ENCODE measurements around the gene CIZ1. TPM values are rescaled to one million over a fixed set of nuclear protein-coding genes. Genes with fewer than 3 reads are reported as not detected.

Gene CIZ1
- total and polyA plus RNA-seq, 2 of the 13 experiments (the other 11 are each of a cell fraction or from before 2014, with no cell fraction given), result 30.6 to 50.3 TPM

GRCh38 chr9:128185979-128186965 lies 5.1 kb downstream of the CIZ1 start:
- in situ Hi-C loops (cut with HindIII; ENCODE audit: extremely low pct_ligation_motif_present, low pct_unique_long_range_greater_than_20kb), result no loop called here
- H3K36me3 ChIP-seq (replicated peaks in 1 of 2; ENCODE audit: control insufficient read depth in 1 of 2, insufficient read depth in 2 of 2, low read length in 2 of 2), result peaks cover 6 to 39% of the 10 kb centered on the region in 2 experiments; a peak in 4 of 5 replicates
- ChIA-PET POLR2A (no interaction called here), CTCF (ENCODE audit: low intra/inter-chr PET ratio, low total read pairs) (no interaction called here)
- no TSS peak for BruUV-seq (replicated peaks)
- FAIRE-seq (no peak), ATAC-seq (no peak), DNase-seq (ENCODE audit: low spot score) (no peak)
- no peak overlapping the region for H3K4me2 ChIP-seq (ENCODE audit: low read depth, low read length)
- intact Hi-C loops (cut with micrococcal nuclease; ENCODE audit: unreplicated experiment), result no loop called here
- H3K4me1 ChIP-seq (ENCODE audit: insufficient read depth, low read length), result peaks cover 11% of the 10 kb centered on the region
- WGBS (ENCODE audit: low lambda C conversion rate), result 95% methylated on average over 10 of the region's 11 CpGs
- TF ChIP-seq NBN (conservative IDR thresholded peaks at IDR 0.05) (no peak), ZNF326 (CRISPR knock-in tag; IDR thresholded peaks at IDR 0.05; ENCODE audit: borderline replicate concordance) (no peak), SP2 (CRISPR knock-in tag; IDR thresholded peaks at IDR 0.05) (no peak), TOPORS (CRISPR knock-in tag; IDR thresholded peaks at IDR 0.05) (no peak), GMEB2 (CRISPR knock-in tag; IDR thresholded peaks at IDR 0.05; ENCODE audit: low read depth) (no peak), THRA (CRISPR knock-in tag; IDR thresholded peaks at IDR 0.05; ENCODE audit: borderline replicate concordance) (no peak), YEATS2 (CRISPR knock-in tag; IDR thresholded peaks at IDR 0.05; ENCODE audit: borderline replicate concordance) (no peak)
- TF ChIP-seq, protein P1, sequence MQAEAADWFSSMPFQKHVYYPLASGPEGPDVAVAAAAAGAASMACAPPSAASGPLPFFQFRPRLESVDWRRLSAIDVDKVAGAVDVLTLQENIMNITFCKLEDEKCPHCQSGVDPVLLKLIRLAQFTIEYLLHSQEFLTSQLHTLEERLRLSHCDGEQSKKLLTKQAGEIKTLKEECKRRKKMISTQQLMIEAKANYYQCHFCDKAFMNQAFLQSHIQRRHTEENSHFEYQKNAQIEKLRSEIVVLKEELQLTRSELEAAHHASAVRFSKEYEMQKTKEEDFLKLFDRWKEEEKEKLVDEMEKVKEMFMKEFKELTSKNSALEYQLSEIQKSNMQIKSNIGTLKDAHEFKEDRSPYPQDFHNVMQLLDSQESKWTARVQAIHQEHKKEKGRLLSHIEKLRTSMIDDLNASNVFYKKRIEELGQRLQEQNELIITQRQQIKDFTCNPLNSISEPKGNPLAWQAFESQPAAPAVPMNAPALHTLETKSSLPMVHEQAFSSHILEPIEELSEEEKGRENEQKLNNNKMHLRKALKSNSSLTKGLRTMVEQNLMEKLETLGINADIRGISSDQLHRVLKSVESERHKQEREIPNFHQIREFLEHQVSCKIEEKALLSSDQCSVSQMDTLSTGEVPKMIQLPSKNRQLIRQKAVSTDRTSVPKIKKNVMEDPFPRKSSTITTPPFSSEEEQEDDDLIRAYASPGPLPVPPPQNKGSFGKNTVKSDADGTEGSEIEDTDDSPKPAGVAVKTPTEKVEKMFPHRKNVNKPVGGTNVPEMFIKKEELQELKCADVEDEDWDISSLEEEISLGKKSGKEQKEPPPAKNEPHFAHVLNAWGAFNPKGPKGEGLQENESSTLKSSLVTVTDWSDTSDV (CRISPR knock-in tag; IDR thresholded peaks at IDR 0.05), result no peak
- TF ChIP-seq, protein P2, sequence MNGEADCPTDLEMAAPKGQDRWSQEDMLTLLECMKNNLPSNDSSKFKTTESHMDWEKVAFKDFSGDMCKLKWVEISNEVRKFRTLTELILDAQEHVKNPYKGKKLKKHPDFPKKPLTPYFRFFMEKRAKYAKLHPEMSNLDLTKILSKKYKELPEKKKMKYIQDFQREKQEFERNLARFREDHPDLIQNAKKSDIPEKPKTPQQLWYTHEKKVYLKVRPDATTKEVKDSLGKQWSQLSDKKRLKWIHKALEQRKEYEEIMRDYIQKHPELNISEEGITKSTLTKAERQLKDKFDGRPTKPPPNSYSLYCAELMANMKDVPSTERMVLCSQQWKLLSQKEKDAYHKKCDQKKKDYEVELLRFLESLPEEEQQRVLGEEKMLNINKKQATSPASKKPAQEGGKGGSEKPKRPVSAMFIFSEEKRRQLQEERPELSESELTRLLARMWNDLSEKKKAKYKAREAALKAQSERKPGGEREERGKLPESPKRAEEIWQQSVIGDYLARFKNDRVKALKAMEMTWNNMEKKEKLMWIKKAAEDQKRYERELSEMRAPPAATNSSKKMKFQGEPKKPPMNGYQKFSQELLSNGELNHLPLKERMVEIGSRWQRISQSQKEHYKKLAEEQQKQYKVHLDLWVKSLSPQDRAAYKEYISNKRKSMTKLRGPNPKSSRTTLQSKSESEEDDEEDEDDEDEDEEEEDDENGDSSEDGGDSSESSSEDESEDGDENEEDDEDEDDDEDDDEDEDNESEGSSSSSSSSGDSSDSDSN (CRISPR knock-in tag; IDR thresholded peaks at IDR 0.05), result no peak
- TF ChIP-seq, protein P3, sequence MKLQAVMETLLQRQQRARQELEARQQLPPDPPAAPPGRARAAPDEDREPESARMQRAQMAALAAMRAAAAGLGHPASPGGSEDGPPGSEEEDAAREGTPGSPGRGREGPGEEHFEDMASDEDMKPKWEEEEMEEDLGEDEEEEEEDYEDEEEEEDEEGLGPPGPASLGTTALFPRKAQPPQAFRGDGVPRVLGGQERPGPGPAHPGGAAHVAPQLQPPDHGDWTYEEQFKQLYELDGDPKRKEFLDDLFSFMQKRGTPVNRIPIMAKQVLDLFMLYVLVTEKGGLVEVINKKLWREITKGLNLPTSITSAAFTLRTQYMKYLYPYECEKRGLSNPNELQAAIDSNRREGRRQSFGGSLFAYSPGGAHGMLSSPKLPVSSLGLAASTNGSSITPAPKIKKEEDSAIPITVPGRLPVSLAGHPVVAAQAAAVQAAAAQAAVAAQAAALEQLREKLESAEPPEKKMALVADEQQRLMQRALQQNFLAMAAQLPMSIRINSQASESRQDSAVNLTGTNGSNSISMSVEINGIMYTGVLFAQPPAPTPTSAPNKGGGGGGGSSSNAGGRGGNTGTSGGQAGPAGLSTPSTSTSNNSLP (IDR thresholded peaks at IDR 0.05; ENCODE audit: low read depth, low read length), result no peak
- H2AFZ ChIP-seq (ENCODE audit: low read length), result no peak overlapping the region
- H3K9me3 ChIP-seq (ENCODE audit: low read length), result no peaks in the 10 kb centered on the region
- peaks cover 9% of the 10 kb centered on the region for H3K79me2 ChIP-seq (ENCODE audit: insufficient read depth, low read length)
- no peak overlapping the region for H3K4me3 ChIP-seq (replicated peaks in 1 of 3; ENCODE audit: insufficient read depth in 1 of 3, low read depth in 2 of 3, low read length in 3 of 3)
- no peak overlapping the region for H3K27ac ChIP-seq (ENCODE audit: extremely low read length, insufficient read depth, low read length)
- H3K27me3 ChIP-seq (ENCODE audit: control insufficient read depth in 1 of 2, insufficient read depth in 2 of 2, low read length in 2 of 2), result no peaks in the 10 kb centered on the region
- no peaks in the 10 kb centered on the region for H4K20me1 ChIP-seq (ENCODE audit: insufficient read depth, low read length)
- H3K9ac ChIP-seq (ENCODE audit: insufficient read depth, low read depth, low read length), result no peak overlapping the region

Data from HepG2 (cell line).